OCI-LY3 (cell line): ENCODE measurements around the gene LCN6.

Experiments
- EZH2phosphoT487 ChIP-seq: fragments of 200-600 bp; shearing (Covaris generic); IDR thresholded peaks from 2 replicates; pipeline ENCODE4 v1.6.1; 2018; ENCODE audit warnings: antibody characterized with exemption, mixed run types, low read depth
- TF ChIP-seq, protein P1 (sequence below): fragments of 200-600, 300-600 bp; sonication (generic); IDR thresholded peaks from 2 replicates; pipeline ENCODE4 v1.5.1; 2014; ENCODE audit warnings: antibody characterized with exemption, low read length, low read depth

DNA sequence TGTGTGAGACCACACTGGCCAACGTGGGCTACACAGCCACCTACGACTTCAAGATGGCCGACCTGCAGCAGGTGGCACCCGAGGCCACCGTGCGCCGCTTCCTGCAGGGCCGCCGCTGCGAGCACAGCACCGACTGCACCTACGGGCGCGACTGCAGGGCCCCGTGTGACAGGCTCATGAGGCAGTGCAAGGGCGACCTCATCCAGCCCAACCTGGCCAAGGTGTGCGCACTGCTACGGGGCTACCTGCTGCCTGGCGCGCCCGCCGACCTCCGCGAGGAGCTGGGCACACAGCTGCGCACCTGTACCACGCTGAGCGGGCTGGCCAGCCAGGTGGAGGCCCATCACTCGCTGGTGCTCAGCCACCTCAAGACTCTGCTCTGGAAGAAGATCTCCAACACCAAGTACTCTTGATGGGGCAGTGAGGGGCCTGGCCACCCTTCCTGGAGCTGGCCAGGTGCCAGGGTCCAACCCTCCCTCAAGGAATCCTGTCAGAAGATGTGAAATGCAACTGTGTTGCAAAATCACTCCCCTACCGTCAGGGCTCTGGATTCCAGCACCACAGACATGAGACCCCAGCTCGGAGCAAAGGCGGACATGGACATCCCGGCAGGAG is 24.9 kb downstream of the LCN6 start:
- TF ChIP-seq, protein P1, sequence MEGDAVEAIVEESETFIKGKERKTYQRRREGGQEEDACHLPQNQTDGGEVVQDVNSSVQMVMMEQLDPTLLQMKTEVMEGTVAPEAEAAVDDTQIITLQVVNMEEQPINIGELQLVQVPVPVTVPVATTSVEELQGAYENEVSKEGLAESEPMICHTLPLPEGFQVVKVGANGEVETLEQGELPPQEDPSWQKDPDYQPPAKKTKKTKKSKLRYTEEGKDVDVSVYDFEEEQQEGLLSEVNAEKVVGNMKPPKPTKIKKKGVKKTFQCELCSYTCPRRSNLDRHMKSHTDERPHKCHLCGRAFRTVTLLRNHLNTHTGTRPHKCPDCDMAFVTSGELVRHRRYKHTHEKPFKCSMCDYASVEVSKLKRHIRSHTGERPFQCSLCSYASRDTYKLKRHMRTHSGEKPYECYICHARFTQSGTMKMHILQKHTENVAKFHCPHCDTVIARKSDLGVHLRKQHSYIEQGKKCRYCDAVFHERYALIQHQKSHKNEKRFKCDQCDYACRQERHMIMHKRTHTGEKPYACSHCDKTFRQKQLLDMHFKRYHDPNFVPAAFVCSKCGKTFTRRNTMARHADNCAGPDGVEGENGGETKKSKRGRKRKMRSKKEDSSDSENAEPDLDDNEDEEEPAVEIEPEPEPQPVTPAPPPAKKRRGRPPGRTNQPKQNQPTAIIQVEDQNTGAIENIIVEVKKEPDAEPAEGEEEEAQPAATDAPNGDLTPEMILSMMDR = no peak
- no peak for TF ChIP-seq EZH2phosphoT487
